Testis (tissue), 3 donors: ENCODE measurements around the gene PRPF40A. TPM values are rescaled to one million over a fixed set of nuclear protein-coding genes. Genes with fewer than 3 reads are reported as not detected.

Experiments
- polyA plus RNA-seq: library from polyadenylated mRNA; stranded (reverse); fragments of 350-450 nt; fragmentation: Illumina TruSeq; extraction: RNeasy Lipid Tissue Mini Kit (QIAGEN cat#74804); gene quantifications from one replicate; pipeline ENCODE4 v1.2.3, GENCODE V29; 2014; ENCODE audit warnings: low read depth, low replicate concordance; ENCODE audit not compliant: insufficient read depth
- total RNA-seq, 2 donors: library from RNA; depleted of rRNA; stranded (reverse); fragments of >200 nt; gene quantifications; one replicate each; pipeline ENCODE4 v1.2.3, GENCODE V29; 2016

The PRPF40A gene
- total and polyA plus RNA-seq, 3 donors from 2014 or later = 33.1 to 116 (median 107) TPM

Other genes with a start within 250 kb of the PRPF40A start
- gene ARL6IP6, start 1.2 kb upstream of the PRPF40A start, total RNA-seq = 10 to 100 TPM; 42.0 TPM
- gene ARL6IP6, start 1.2 kb upstream of the PRPF40A start, polyA plus RNA-seq = 27.8 TPM